ENCODE measurements around the gene RAPGEF6. TPM values are rescaled to one million over a fixed set of nuclear protein-coding genes. Genes with fewer than 3 reads are reported as not detected.
"Not testable (repeated sequence)": the region's sequence is repeated elsewhere in the genome, so short reads cannot be mapped to it uniquely, and the experiment has no call there.

RAPGEF6 gene
- total RNA-seq, 1 donor from 2014 or later: 18.9 TPM

- no peak for DNase-seq (ENCODE audit: extremely low spot score, unreplicated experiment)
- Mint-ChIP-seq H3K4me1 (ENCODE audit: unreplicated experiment) (no peaks in the 10 kb centered on the region), H3K36me3 (ENCODE audit: unreplicated experiment) (peaks cover 30% of the 10 kb centered on the region), H3K27ac (ENCODE audit: unreplicated experiment) (no peak overlapping the region), H3K9me3 (ENCODE audit: unreplicated experiment) (no peaks in the 10 kb centered on the region), H3K4me3 (ENCODE audit: unreplicated experiment) (no peak overlapping the region), H3K27me3 (ENCODE audit: unreplicated experiment) (no peaks in the 10 kb centered on the region)
- TF ChIP-seq CTCF (IDR thresholded peaks at IDR 0.05): no peak
Measured at GRCh38 chr5:131682175-131682574, 47.1 kb upstream of the RAPGEF6 start.

GRCh38 chr5:131679911-131680310 is 44.9 kb upstream of the RAPGEF6 start:
- TF ChIP-seq CTCF (IDR thresholded peaks at IDR 0.05): no peak
- peaks cover 46% of the 10 kb centered on the region for H3K36me3 Mint-ChIP-seq (ENCODE audit: unreplicated experiment)

GRCh38 chr5:131678273-131678672 is 43.2 kb upstream of the RAPGEF6 start:
- not testable (repeated sequence) for DNase-seq (ENCODE audit: extremely low spot score, unreplicated experiment); H3K27ac Mint-ChIP-seq (ENCODE audit: unreplicated experiment)
- peaks cover 54% of the 10 kb centered on the region for H3K36me3 Mint-ChIP-seq (ENCODE audit: unreplicated experiment)

More at GRCh38 chr5:131679911-131680310, 44.9 kb upstream of the RAPGEF6 start:
- no peaks in the 10 kb centered on the region for H3K27me3 Mint-ChIP-seq (ENCODE audit: unreplicated experiment)
- DNase-seq (ENCODE audit: extremely low spot score, unreplicated experiment): no peak
- no peak overlapping the region for H3K27ac Mint-ChIP-seq (ENCODE audit: unreplicated experiment)
- no peak overlapping the region for H3K4me3 Mint-ChIP-seq (ENCODE audit: unreplicated experiment)
- H3K9me3 Mint-ChIP-seq (ENCODE audit: unreplicated experiment): no peaks in the 10 kb centered on the region
- no peaks in the 10 kb centered on the region for H3K4me1 Mint-ChIP-seq (ENCODE audit: unreplicated experiment)

GRCh38 chr5:131677115-131677514 is 42.1 kb upstream of the RAPGEF6 start:
- H3K27ac Mint-ChIP-seq (ENCODE audit: unreplicated experiment): no peak overlapping the region

More at GRCh38 chr5:131678273-131678672, 43.2 kb upstream of the RAPGEF6 start:
- H3K9me3 Mint-ChIP-seq (ENCODE audit: unreplicated experiment); H3K4me1 Mint-ChIP-seq (ENCODE audit: unreplicated experiment); H3K27me3 Mint-ChIP-seq (ENCODE audit: unreplicated experiment); H3K4me3 Mint-ChIP-seq (ENCODE audit: unreplicated experiment): not testable (repeated sequence)

GRCh38 chr5:131672776-131673175 is 37.7 kb upstream of the RAPGEF6 start:
- Mint-ChIP-seq H3K27ac (ENCODE audit: unreplicated experiment) (no peak overlapping the region), H3K36me3 (ENCODE audit: unreplicated experiment) (peaks cover 67% of the 10 kb centered on the region), H3K9me3 (ENCODE audit: unreplicated experiment) (no peaks in the 10 kb centered on the region), H3K4me3 (ENCODE audit: unreplicated experiment) (no peak overlapping the region), H3K4me1 (ENCODE audit: unreplicated experiment) (peaks cover 7% of the 10 kb centered on the region), H3K27me3 (ENCODE audit: unreplicated experiment) (no peaks in the 10 kb centered on the region)
- TF ChIP-seq CTCF (IDR thresholded peaks at IDR 0.05): no peak
- DNase-seq (ENCODE audit: extremely low spot score, unreplicated experiment): no peak

More at GRCh38 chr5:131677115-131677514, 42.1 kb upstream of the RAPGEF6 start:
- H3K9me3 Mint-ChIP-seq (ENCODE audit: unreplicated experiment): no peaks in the 10 kb centered on the region
- DNase-seq (ENCODE audit: extremely low spot score, unreplicated experiment): no peak
- peaks cover 5% of the 10 kb centered on the region for H3K4me1 Mint-ChIP-seq (ENCODE audit: unreplicated experiment)
- no peak overlapping the region for H3K4me3 Mint-ChIP-seq (ENCODE audit: unreplicated experiment)
- TF ChIP-seq CTCF (IDR thresholded peaks at IDR 0.05): no peak
- no peaks in the 10 kb centered on the region for H3K27me3 Mint-ChIP-seq (ENCODE audit: unreplicated experiment)
- H3K36me3 Mint-ChIP-seq (ENCODE audit: unreplicated experiment): peaks cover 54% of the 10 kb centered on the region

All from osteocyte (in vitro differentiated cells).